ENCODE results near the gene NACC2. TPM values are rescaled to one million over a fixed set of nuclear protein-coding genes. Genes with fewer than 3 reads are reported as not detected.

The NACC2 gene
- total RNA-seq, 1 experiment from 2014 or later = 22.0 TPM

GRCh38 chr9:136084063-136084944 is 10.8 kb downstream of the NACC2 start:
- CTCF ChIA-PET = no interaction called here
- Mint-ChIP-seq H3K27ac (ENCODE audit: unreplicated experiment) (peak overlapping the region; percentile 62), H3K36me3 (ENCODE audit: insufficient read depth, unreplicated experiment) (peaks cover 7% of the 10 kb centered on the region), H3K4me1 (ENCODE audit: low read depth, unreplicated experiment) (peaks cover 6% of the 10 kb centered on the region), H3K27me3 (ENCODE audit: insufficient read depth, unreplicated experiment) (no peaks in the 10 kb centered on the region), H3K9me3 (ENCODE audit: unreplicated experiment) (no peaks in the 10 kb centered on the region), H3K4me3 (ENCODE audit: unreplicated experiment) (no peak overlapping the region)
- no peak overlapping the region for H3K4me3 ChIP-seq (ENCODE audit: low read depth, low read length)
- intact Hi-C loops (cut with micrococcal nuclease; ENCODE audit: unreplicated experiment) = no loop called here
- no TSS peak for BruUV-seq (replicated peaks)
- DNase-seq = no peak
- POLR2A ChIA-PET = no interaction called here
- no peaks in the 10 kb centered on the region for H3K36me3 ChIP-seq (ENCODE audit: control insufficient read depth, insufficient read depth, low read length)
- H3K9me3 ChIP-seq = no peaks in the 10 kb centered on the region
- TF ChIP-seq CTCF (IDR thresholded peaks at IDR 0.05; ENCODE audit: insufficient read depth in 1 of 2, low read depth in 1 of 2, low read length in 1 of 2, severe bottlenecking in 1 of 2, unreplicated experiment in 1 of 2) = no peak
- no peaks in the 10 kb centered on the region for H3K4me1 ChIP-seq
- H3K27me3 ChIP-seq (replicated peaks; ENCODE audit: control insufficient read depth, insufficient read depth, low read length) = no peaks in the 10 kb centered on the region

GRCh38 chr9:136083558-136084062 is 11.5 kb downstream of the NACC2 start:
- ChIA-PET CTCF (no interaction called here), POLR2A (no interaction called here)
- H3K4me1 Mint-ChIP-seq (ENCODE audit: low read depth, unreplicated experiment) = peaks cover 6% of the 10 kb centered on the region
- H3K4me3 ChIP-seq (ENCODE audit: low read depth, low read length) = no peak overlapping the region
- DNase-seq = no peak
- H3K9me3 Mint-ChIP-seq (ENCODE audit: unreplicated experiment) = no peaks in the 10 kb centered on the region
- no peak overlapping the region for H3K4me3 Mint-ChIP-seq (ENCODE audit: unreplicated experiment)
- no peaks in the 10 kb centered on the region for H3K9me3 ChIP-seq
- TF ChIP-seq CTCF (IDR thresholded peaks at IDR 0.05; ENCODE audit: insufficient read depth in 1 of 2, low read depth in 1 of 2, low read length in 1 of 2, severe bottlenecking in 1 of 2, unreplicated experiment in 1 of 2) = no peak
- H3K27ac Mint-ChIP-seq (ENCODE audit: unreplicated experiment) = no peak overlapping the region
- H3K27me3 Mint-ChIP-seq (ENCODE audit: insufficient read depth, unreplicated experiment) = no peaks in the 10 kb centered on the region
- no peaks in the 10 kb centered on the region for H3K4me1 ChIP-seq
- BruUV-seq (replicated peaks) = no TSS peak
- H3K36me3 ChIP-seq (ENCODE audit: control insufficient read depth, insufficient read depth, low read length) = no peaks in the 10 kb centered on the region
- H3K36me3 Mint-ChIP-seq (ENCODE audit: insufficient read depth, unreplicated experiment) = peaks cover 13% of the 10 kb centered on the region
- intact Hi-C loops (cut with micrococcal nuclease; ENCODE audit: unreplicated experiment) = no loop called here
- no peaks in the 10 kb centered on the region for H3K27me3 ChIP-seq (replicated peaks; ENCODE audit: control insufficient read depth, insufficient read depth, low read length)

GRCh38 chr9:136082496-136083361 is 12.4 kb downstream of the NACC2 start:
- H3K27me3 Mint-ChIP-seq (ENCODE audit: insufficient read depth, unreplicated experiment) = no peaks in the 10 kb centered on the region
- intact Hi-C loops (cut with micrococcal nuclease; ENCODE audit: unreplicated experiment) = no loop called here
- BruUV-seq (replicated peaks) = no TSS peak
- Histone ChIP-seq H3K36me3 (ENCODE audit: control insufficient read depth, insufficient read depth, low read length) (no peaks in the 10 kb centered on the region), H3K27me3 (replicated peaks; ENCODE audit: control insufficient read depth, insufficient read depth, low read length) (no peaks in the 10 kb centered on the region), H3K9me3 (no peaks in the 10 kb centered on the region), H3K4me3 (ENCODE audit: low read depth, low read length) (no peak overlapping the region), H3K4me1 (no peaks in the 10 kb centered on the region; the same call in 1 of the 2 replicates)
- TF ChIP-seq CTCF (IDR thresholded peaks at IDR 0.05; ENCODE audit: insufficient read depth in 1 of 2, low read depth in 1 of 2, low read length in 1 of 2, severe bottlenecking in 1 of 2, unreplicated experiment in 1 of 2) = no peak
- DNase-seq = no peak
- H3K4me1 Mint-ChIP-seq (ENCODE audit: low read depth, unreplicated experiment) = peaks cover 6% of the 10 kb centered on the region
- H3K4me3 Mint-ChIP-seq (ENCODE audit: unreplicated experiment) = no peak overlapping the region
- H3K9me3 Mint-ChIP-seq (ENCODE audit: unreplicated experiment) = no peaks in the 10 kb centered on the region
- CTCF ChIA-PET = no interaction called here
- peaks cover 13% of the 10 kb centered on the region for H3K36me3 Mint-ChIP-seq (ENCODE audit: insufficient read depth, unreplicated experiment)
- POLR2A ChIA-PET = no interaction called here
- H3K27ac Mint-ChIP-seq (ENCODE audit: unreplicated experiment) = no peak overlapping the region

All from Caco-2 (cell line).